Measurements from ENCODE around the gene TSR1. TPM values are rescaled to one million over a fixed set of nuclear protein-coding genes. Genes with fewer than 3 reads are reported as not detected.

TSR1 gene
- total RNA-seq, 2 experiments from 2014 or later: 55.1 to 55.9 TPM

DNA sequence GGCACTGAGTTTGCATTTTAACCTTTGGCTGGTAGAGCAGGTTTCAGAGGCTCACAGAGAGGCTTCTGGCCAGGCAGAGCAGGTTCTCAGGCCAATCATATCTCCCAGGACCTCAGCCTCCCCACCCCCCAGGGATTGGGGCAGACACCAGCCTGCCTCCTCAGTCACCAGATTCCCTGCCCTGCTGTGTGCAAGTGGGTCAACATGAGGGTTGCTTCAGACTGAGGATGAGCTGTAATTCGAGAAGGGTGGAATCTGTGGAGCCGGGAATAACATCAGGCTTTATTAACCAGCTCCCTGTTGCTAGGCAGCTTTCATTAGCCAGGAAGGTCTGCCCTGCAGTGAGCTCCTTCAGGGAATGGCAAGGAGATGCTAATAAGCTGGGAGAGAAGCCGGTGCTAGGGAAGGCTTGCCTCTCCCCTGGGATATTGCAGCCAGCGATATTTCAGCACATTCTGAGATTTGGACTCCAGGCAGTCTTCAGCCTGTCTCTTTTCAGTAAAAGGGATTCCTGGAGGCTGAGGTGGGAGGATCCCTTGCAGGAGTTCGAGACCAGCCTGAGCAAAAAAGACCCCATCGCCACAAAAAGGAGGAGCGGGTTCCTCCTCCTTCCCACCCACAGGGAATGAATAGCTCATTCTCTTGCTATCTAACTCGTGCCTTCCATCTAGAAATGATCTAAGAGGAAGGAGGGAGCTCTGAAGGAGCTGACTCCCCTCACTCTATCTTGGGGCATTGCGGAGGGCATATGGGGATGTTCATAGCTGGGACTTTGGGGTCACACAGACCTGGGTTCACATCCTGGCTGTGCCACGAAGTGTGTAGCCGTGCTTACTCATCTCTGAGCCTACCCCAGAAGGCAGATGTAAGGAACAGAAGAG lies 11.8 kb upstream of the TSR1 start:
- intact Hi-C loops (cut with micrococcal nuclease): no loop called here
- peaks cover 8% of the 10 kb centered on the region for H3K4me1 Mint-ChIP-seq (ENCODE audit: low read depth)
- POLR2A ChIA-PET: no interaction called here
- no peak for DNase-seq
- H3K27me3 Mint-ChIP-seq: no peaks in the 10 kb centered on the region
- H3K9me3 Mint-ChIP-seq: no peaks in the 10 kb centered on the region
- no peak overlapping the region for H3K27ac Mint-ChIP-seq
- no peak overlapping the region for H3K4me3 Mint-ChIP-seq
- H3K36me3 Mint-ChIP-seq: no peaks in the 10 kb centered on the region
- CTCF ChIA-PET: no interaction called here

DNA sequence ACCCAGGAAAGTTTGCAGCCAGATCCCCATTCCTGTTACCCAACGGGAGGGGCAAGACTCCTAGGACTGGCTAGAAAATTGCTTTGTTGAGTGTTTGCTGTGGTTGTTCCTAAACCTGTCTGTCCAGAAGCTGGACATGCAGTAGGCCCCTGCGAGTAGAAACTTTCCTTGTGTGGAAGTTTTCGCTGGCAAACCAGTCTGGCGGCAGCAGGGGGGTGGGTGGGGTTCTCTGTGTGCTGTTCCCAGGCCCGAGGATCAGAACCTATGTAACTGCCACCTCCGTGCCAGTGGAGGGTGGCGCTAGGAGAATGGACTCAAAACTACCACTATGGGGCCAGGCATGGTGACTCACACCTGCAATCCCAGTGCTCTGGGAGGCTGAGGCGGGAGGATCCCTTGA lies 10.2 kb upstream of the TSR1 start:
- H3K4me3 Mint-ChIP-seq: no peak overlapping the region
- H3K4me1 Mint-ChIP-seq (ENCODE audit: low read depth): peaks cover 8% of the 10 kb centered on the region
- no peaks in the 10 kb centered on the region for H3K36me3 Mint-ChIP-seq
- no peak for DNase-seq
- POLR2A ChIA-PET: interaction anchor here (0.5 kb wide), 1 partner anchor 42 kb away, joined by 3 read pairs; no protein-coding TSS in a partner anchor
- intact Hi-C loops (cut with micrococcal nuclease): no loop called here
- H3K27me3 Mint-ChIP-seq: no peaks in the 10 kb centered on the region
- CTCF ChIA-PET: interaction anchor here (1.5 kb wide), 1 partner anchor 36 kb away, joined by 6 read pairs; no protein-coding TSS in a partner anchor
- no peaks in the 10 kb centered on the region for H3K9me3 Mint-ChIP-seq
- H3K27ac Mint-ChIP-seq: no peak overlapping the region

DNA sequence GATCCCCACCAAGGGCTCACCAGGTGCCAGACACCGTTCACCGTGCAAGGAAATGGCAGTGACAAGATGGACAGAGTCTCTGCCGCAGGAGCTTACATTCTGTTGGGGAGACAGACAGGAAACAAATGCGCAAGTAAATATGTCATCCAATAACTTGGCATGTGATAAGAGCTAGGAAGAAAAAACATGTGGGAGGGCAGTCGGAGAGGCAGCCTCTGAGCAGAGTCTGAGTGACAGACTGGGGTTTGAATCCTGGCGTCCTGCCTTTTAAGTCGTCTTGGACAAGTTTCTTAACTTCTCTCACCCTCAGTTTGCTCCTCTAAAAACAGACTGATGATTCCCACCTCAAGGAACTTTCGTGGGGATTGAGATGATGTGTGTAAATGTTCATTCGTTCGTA lies 8.3 kb upstream of the TSR1 start:
- Mint-ChIP-seq H3K9me3 (no peaks in the 10 kb centered on the region), H3K4me3 (no peak overlapping the region), H3K27me3 (no peaks in the 10 kb centered on the region), H3K4me1 (ENCODE audit: low read depth) (peaks cover 8% of the 10 kb centered on the region), H3K27ac (no peak overlapping the region), H3K36me3 (no peaks in the 10 kb centered on the region)
- intact Hi-C loops (cut with micrococcal nuclease): no loop called here
- POLR2A ChIA-PET: no interaction called here
- no peak for DNase-seq
- CTCF ChIA-PET: no interaction called here

DNA sequence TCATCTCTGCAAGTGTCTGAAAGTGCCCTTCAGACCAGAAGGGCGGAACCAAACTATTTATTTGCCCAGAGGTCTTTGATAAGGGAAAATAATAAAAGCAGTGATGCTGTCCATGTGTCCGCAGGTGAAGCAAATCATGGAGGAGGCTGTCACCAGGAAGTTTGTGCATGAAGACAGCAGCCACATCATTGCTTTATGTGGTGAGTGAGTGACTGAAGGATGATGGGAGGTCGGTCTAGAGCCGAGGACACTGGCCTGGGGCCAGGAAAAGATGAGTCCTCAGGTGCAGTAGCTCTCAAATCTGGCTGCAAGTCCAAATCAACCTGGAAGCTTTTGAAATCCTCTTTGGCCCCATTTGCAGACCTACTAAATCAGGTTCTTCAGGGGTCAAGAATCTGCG lies 7.2 kb upstream of the TSR1 start:
- Mint-ChIP-seq H3K27me3 (no peaks in the 10 kb centered on the region), H3K4me3 (no peak overlapping the region), H3K9me3 (no peaks in the 10 kb centered on the region), H3K27ac (peak overlapping the region; percentile 11), H3K36me3 (no peaks in the 10 kb centered on the region), H3K4me1 (ENCODE audit: low read depth) (peaks cover 10% of the 10 kb centered on the region)
- peak; percentile 77 for DNase-seq
- POLR2A ChIA-PET: no interaction called here
- intact Hi-C loops (cut with micrococcal nuclease): no loop called here
- CTCF ChIA-PET: no interaction called here

DNA sequence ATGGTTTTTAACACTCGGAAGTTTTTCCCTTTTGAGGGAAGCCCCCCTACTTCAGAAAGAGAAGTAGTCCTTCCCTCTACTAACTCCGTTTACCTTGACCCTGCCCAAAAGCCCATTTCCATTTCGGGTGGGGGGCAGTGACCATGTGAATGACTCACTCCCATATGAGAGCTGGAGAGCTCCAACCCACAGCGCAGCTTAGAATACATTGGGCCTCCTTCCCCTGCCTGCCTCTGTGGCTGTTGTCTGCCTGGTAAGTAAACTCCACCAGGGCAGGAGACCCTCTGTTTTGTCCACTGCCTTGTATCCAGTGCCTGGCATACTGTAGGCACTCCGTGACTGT lies 2.0 kb upstream of the TSR1 start:
- Mint-ChIP-seq H3K9me3 (no peaks in the 10 kb centered on the region), H3K27ac (no peak overlapping the region), H3K4me3 (peak overlapping the region; percentile 72), H3K4me1 (ENCODE audit: low read depth) (peaks cover 18% of the 10 kb centered on the region), H3K27me3 (no peaks in the 10 kb centered on the region), H3K36me3 (peaks cover 11% of the 10 kb centered on the region)
- intact Hi-C loops (cut with micrococcal nuclease): loop anchor here (5.0 kb wide), 2 partner anchors 54 to 286 kb away; no protein-coding TSS in a partner anchor
- ChIA-PET CTCF (interaction anchor here (0.8 to 2.6 kb wide), 9 partner anchors 14 to 689 kb away, joined by 3 to 8 read pairs (median 3); no protein-coding TSS in a partner anchor), POLR2A (no interaction called here)
- no peak for DNase-seq

DNA sequence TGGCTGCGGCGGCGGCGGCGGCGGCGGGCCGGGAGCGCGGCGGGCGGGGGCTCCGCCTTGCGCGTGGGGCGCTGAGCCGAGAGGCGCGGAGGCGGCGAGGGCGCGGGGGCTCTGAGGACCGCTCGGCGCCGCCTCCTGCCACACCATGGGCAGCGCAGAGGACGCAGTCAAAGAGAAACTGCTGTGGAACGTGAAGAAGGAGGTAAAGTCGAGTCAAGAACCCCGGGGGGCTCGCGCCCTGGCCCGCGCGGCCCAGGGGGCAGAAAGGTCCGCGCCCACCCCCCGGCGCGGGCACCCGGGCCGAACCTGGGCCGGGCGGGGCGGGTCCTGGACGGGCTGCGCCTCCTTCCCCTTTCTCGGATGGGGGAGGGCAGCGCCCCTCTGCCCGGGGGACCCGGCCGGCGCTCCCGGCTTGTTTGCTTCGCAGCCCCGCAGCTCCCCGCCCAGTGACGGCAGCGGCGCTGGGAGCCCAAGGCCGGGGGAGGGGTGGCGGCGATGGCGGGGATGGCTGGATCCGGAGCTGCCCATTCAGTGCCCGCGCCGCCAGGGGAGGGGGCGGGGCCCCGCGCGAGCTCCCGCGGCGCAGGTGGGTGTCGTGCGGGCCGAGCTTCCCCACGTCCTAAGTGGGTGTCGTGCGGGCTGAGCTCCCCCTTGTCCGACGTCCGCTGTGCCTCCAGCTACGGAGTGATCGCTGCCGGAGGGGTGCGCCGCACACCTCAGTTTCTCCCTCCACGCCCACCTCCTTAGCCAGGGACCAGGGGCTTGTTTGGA lies 1.5 kb upstream of the TSR1 start:
- no peaks in the 10 kb centered on the region for H3K27me3 Mint-ChIP-seq
- DNase-seq: peak; percentile 69
- H3K36me3 Mint-ChIP-seq: peaks cover 11% of the 10 kb centered on the region
- peaks cover 14% of the 10 kb centered on the region for H3K4me1 Mint-ChIP-seq (ENCODE audit: low read depth)
- POLR2A ChIA-PET: interaction anchor here (0.9 to 3.1 kb wide), 4 partner anchors 10 to 62 kb away, joined by 3 to 24 read pairs (median 8); partner anchors contain the start of genes SMG6 and SRR
- H3K9me3 Mint-ChIP-seq: no peaks in the 10 kb centered on the region
- CTCF ChIA-PET: interaction anchor here (0.8 to 2.6 kb wide), 10 partner anchors 14 to 689 kb away, joined by 3 to 8 read pairs (median 3); no protein-coding TSS in a partner anchor
- intact Hi-C loops (cut with micrococcal nuclease): loop anchor here (2.0 to 5.0 kb wide), 4 partner anchors 33 to 285 kb away; partner anchors contain the start of gene MNT
- no peak overlapping the region for H3K27ac Mint-ChIP-seq
- H3K4me3 Mint-ChIP-seq: peak overlapping the region; percentile 100

DNA sequence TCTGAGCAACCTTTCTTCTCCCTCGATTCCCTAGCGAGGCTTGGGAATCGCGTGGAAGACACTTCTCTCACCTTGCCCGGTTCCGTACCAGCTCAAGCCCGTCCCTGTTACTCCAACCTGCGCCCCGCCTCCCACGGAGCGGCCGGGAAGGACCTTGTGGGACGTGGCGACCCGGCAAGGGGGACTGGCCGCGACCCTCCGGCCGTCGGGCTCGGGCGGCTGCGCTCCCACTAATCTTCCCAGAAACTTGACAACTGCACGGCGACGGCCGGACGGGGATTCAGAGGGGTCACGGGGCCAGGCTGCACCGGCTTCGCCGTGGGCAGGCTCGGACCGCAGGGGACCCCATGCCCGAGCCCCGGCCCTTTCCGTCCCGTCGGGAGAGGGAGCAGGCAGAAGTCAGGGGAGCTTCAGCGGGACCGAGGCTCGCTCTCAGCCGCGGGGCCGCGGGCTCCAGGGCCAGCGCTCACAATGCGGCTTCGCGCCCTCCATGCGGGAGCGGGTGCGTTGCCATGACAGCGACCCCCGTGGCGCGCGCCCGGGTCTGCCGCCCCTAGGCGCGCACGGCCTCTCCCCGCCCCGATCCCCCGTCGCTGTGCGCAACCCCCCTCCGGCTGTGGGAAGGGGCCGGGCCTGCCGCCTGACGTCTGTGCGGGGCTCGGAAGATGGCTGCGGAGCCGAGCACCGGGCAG lies 741 bp upstream of the TSR1 start, which contains the start of gene SGSM2:
Gene SGSM2, plus strand, starts transcription at position 650 of the 692 bp plus-strand sequence. CDS start 188 bp downstream, outside the sequence.
- Mint-ChIP-seq H3K27ac (peak within 1 kb of the TSS; percentile 90), H3K36me3 (peaks cover 11% of the 10 kb centered on the region), H3K9me3 (no peaks in the 10 kb centered on the region), H3K4me3 (peak within 1 kb of the TSS; percentile 100), H3K4me1 (ENCODE audit: low read depth) (peaks cover 14% of the 10 kb centered on the region), H3K27me3 (no peaks in the 10 kb centered on the region)
- POLR2A ChIA-PET: interaction anchor here (0.7 to 3.1 kb wide), 13 partner anchors 10 to 1806 kb away, joined by 3 to 24 read pairs (median 3); partner anchors contain the start of genes CYB5D2, SMG6, SRR and ZZEF1
- CTCF ChIA-PET: interaction anchor here (0.7 to 2.8 kb wide), 10 partner anchors 16 to 284 kb away, joined by 3 to 17 read pairs (median 6); partner anchors contain the start of gene HIC1
- DNase-seq: peak; percentile 70
- intact Hi-C loops (cut with micrococcal nuclease): loop anchor here (2.0 to 5.0 kb wide), 4 partner anchors 32 to 285 kb away; partner anchors contain the start of gene MNT

DNA sequence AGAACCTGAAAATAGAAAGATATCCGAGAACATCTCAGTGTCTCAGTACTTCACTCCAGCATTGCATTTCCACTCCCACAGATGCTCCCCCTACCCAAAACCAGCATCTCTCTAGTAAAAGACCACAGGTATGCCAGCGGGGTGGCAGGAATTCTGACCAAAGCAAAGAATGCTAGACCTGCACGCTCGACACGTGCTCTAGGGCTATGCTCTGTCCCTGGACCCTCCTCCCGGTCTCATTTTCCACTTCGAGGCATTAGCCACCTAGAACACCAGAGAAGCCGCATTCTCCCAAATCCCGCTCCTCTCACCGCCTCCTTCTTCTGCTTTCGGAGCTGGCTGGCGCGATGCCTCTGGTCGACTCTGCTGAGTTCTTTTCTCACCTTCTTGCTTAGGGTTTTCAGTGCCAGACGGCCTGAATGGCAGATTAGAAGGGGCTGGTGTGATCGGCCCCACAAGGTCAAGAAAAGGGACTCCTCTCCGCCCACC lies 487 bp downstream of the TSR1 start:
- Mint-ChIP-seq H3K27ac (peak overlapping the region; percentile 90), H3K9me3 (no peaks in the 10 kb centered on the region), H3K4me3 (peak overlapping the region; percentile 100), H3K27me3 (no peaks in the 10 kb centered on the region), H3K4me1 (ENCODE audit: low read depth) (peaks cover 14% of the 10 kb centered on the region), H3K36me3 (peaks cover 12% of the 10 kb centered on the region)
- ChIA-PET POLR2A (interaction anchor here (0.6 to 3.1 kb wide), 17 partner anchors 9 to 280 kb away, joined by 3 to 24 read pairs (median 3); partner anchors contain the start of genes SMG6 and SRR), CTCF (interaction anchor here (1.3 to 2.8 kb wide), 7 partner anchors 17 to 281 kb away, joined by 3 to 17 read pairs (median 9); partner anchors contain the start of gene HIC1)
- intact Hi-C loops (cut with micrococcal nuclease): loop anchor here (2.0 to 5.0 kb wide), 4 partner anchors 31 to 283 kb away; partner anchors contain the start of gene MNT
- no peak for DNase-seq

DNA sequence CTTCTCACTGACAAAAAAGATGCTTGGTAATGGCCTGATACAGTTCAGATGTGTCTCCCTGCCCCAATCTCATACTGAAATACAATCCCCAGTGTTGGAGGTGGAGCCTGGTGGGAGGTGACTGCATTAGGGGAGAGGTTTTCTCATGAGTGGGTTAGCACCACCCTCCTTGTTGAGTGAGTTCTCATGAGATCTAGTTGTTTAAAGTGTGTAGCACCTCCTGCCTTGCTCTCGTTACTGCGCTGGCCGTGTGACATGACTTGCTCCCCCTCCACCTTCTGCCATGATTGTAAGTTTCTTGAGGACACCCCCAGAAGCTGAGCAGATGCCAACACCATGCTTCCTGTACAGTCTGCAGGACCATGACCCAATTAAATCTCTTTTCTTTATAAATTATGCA lies 5.0 kb downstream of the TSR1 start:
- POLR2A ChIA-PET: no interaction called here
- Mint-ChIP-seq H3K27ac (no peak overlapping the region), H3K27me3 (no peaks in the 10 kb centered on the region), H3K4me1 (ENCODE audit: low read depth) (peaks cover 15% of the 10 kb centered on the region), H3K9me3 (no peaks in the 10 kb centered on the region), H3K4me3 (no peak overlapping the region), H3K36me3 (peaks cover 32% of the 10 kb centered on the region)
- CTCF ChIA-PET: interaction anchor here (1.1 kb wide), 1 partner anchor 277 kb away, joined by 3 read pairs; the partner anchor contains the start of gene HIC1
- no peak for DNase-seq
- intact Hi-C loops (cut with micrococcal nuclease): no loop called here

DNA sequence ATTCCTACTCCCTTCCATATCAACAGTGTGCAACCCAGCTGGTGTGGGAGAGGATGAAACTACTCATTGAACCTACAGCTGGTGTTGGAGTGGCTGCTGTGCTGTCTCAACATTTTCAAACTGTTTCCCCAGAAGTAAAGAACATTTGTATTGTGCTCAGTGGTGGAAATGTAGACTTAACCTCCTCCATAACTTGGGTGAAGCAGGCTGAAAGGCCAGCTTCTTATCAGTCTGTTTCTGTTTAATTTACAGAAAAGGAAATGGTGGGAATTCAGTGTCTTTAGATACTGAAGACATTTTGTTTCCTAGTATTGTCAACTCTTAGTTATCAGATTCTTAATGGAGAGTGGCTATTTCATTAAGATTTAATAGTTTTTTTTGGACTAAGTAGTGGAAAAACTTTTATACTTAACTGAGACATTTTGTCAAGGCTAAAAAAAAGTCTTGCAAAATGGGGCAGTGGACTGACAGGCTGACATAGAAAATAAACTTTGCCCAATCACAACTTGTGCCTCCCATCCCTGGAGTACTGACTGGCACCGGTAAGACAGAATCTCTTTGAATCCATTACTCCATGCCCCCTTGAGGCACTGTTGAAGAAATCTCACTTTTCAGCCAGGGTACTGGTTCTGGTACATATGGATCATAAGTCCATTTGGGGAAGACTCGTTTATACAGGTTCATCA lies 12.5 kb downstream of the TSR1 start:
- Mint-ChIP-seq H3K27ac (no peak overlapping the region), H3K27me3 (no peaks in the 10 kb centered on the region), H3K4me1 (ENCODE audit: low read depth) (no peaks in the 10 kb centered on the region), H3K9me3 (no peaks in the 10 kb centered on the region), H3K36me3 (peaks cover 42% of the 10 kb centered on the region), H3K4me3 (no peak overlapping the region)
- DNase-seq: no peak
- intact Hi-C loops (cut with micrococcal nuclease): no loop called here
- ChIA-PET POLR2A (interaction anchor here (1.3 kb wide), 1 partner anchor 9 kb away, joined by 4 read pairs; no protein-coding TSS in a partner anchor), CTCF (interaction anchor here (0.7 to 0.9 kb wide), 2 partner anchors 14 to 267 kb away, joined by 3 read pairs; no protein-coding TSS in a partner anchor)

All from activated CD4-positive, alpha-beta memory T cell treated with anti-CD3 and anti-CD28 coated beads for 36 hours (primary cell).